ENCODE data around the gene ELMO1. TPM values are rescaled to one million over a fixed set of nuclear protein-coding genes. Genes with fewer than 3 reads are reported as not detected.

ELMO1 gene
- total RNA-seq, 1 experiment from 2014 or later: 7.8 TPM

DNA sequence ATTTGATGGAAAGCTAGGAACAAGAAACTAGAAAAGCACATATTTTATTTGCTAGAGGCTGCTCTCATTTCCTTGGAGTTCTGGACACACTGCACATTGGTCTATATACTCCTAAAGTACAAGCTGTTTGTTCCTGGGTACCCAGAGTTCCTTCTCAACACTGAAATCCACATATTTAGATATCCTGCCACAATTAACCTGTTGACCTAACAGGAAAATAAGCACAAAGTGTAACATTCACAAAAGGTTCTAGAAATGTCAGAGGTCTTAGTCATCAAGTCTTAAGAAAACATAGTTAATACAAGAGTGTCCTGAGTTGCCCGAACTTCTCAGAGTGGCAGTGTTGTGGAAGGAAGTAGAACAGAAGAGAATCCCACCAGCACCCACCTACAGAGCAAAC is 115.6 kb downstream of the ELMO1 start:
- peaks cover 4 to 7% of the 10 kb centered on the region in 2 experiments for H3K4me1 Mint-ChIP-seq
- Histone ChIP-seq H2AK5ac (ENCODE audit: insufficient read length, low read length) (no peak overlapping the region), H3K23me2 (ENCODE audit: insufficient read length, low read depth, low read length, poor library complexity, severe bottlenecking) (no peaks in the 10 kb centered on the region), H2BK12ac (ENCODE audit: insufficient read length, low read depth, low read length) (no peak overlapping the region), H4K20me1 (ENCODE audit: control insufficient read depth, insufficient read depth, insufficient read length) (no peaks in the 10 kb centered on the region), H3T11ph (ENCODE audit: low read length) (no peak overlapping the region), H2BK120ac (ENCODE audit: low read depth, low read length, poor library complexity, severe bottlenecking) (no peak overlapping the region), H3K4me1 (ENCODE audit: insufficient read depth, low read length) (no peaks in the 10 kb centered on the region), H3K18ac (ENCODE audit: insufficient read length, low read depth, low read length) (no peak overlapping the region), H3K9ac (ENCODE audit: extremely low read depth, insufficient read length, low read length) (no peak overlapping the region), H3K79me1 (ENCODE audit: insufficient read depth, low read depth, low read length, poor library complexity, severe bottlenecking) (no peaks in the 10 kb centered on the region), H4K91ac (ENCODE audit: insufficient read length, low read depth, low read length) (no peak overlapping the region), H2AFZ (ENCODE audit: low read length) (no peak overlapping the region), H4K5ac (ENCODE audit: insufficient read length, low read depth, low read length) (no peak overlapping the region), H3K14ac (ENCODE audit: insufficient read depth, low read length) (no peak overlapping the region), H3K4me2 (ENCODE audit: insufficient read depth, insufficient read length, low read length) (no peak overlapping the region), H3K27me3 (ENCODE audit: insufficient read depth, low read length) (no peaks in the 10 kb centered on the region), H3K79me2 (ENCODE audit: insufficient read depth, low read length) (no peaks in the 10 kb centered on the region), H2BK5ac (ENCODE audit: insufficient read length, low read length) (no peak overlapping the region), H3K56ac (ENCODE audit: insufficient read length, low read depth, low read length) (no peak overlapping the region), H2BK15ac (ENCODE audit: low read depth, low read length) (no peak overlapping the region), H3K4ac (ENCODE audit: low read depth, low read length) (no peak overlapping the region), H3K27ac (ENCODE audit: insufficient read length, low read depth, low read length) (no peak overlapping the region), H4K8ac (replicated peaks; ENCODE audit: insufficient read length, low read depth, low read length) (no peak overlapping the region), H3K23ac (ENCODE audit: insufficient read length, low read depth, low read length) (no peak overlapping the region), H3K9me3 (ENCODE audit: control insufficient read depth, low read depth, low read length) (no peaks in the 10 kb centered on the region), H2BK20ac (ENCODE audit: low read depth, low read length, poor library complexity, severe bottlenecking) (no peak overlapping the region)
- H3K27me3 Mint-ChIP-seq (ENCODE audit: low read depth): no peaks in the 10 kb centered on the region
- H3K27ac Mint-ChIP-seq: no peak overlapping the region
- no CpG with 5 or more reads among the region's 1 CpG for WGBS (ENCODE audit: extremely low coverage, insufficient read length, low lambda C conversion rate)
- H3K9me3 Mint-ChIP-seq: peaks cover 4 to 5% of the 10 kb centered on the region in 2 experiments; a peak in 4 of 5 replicates
- TF ChIP-seq, protein P1, sequence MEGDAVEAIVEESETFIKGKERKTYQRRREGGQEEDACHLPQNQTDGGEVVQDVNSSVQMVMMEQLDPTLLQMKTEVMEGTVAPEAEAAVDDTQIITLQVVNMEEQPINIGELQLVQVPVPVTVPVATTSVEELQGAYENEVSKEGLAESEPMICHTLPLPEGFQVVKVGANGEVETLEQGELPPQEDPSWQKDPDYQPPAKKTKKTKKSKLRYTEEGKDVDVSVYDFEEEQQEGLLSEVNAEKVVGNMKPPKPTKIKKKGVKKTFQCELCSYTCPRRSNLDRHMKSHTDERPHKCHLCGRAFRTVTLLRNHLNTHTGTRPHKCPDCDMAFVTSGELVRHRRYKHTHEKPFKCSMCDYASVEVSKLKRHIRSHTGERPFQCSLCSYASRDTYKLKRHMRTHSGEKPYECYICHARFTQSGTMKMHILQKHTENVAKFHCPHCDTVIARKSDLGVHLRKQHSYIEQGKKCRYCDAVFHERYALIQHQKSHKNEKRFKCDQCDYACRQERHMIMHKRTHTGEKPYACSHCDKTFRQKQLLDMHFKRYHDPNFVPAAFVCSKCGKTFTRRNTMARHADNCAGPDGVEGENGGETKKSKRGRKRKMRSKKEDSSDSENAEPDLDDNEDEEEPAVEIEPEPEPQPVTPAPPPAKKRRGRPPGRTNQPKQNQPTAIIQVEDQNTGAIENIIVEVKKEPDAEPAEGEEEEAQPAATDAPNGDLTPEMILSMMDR (conservative IDR thresholded peaks at IDR 0.05): no peak
- H3K36me3 Mint-ChIP-seq (ENCODE audit: insufficient read depth in 1 of 3, low read depth in 3 of 3): peaks cover 3 to 23% (median 5%) of the 10 kb centered on the region in 3 experiments; a peak in 6 of 7 replicates
- DNase-seq: no peak
- no peak overlapping the region for H3K4me3 Mint-ChIP-seq
